Measurements from ENCODE around the gene PIM1. TPM values are rescaled to one million over a fixed set of nuclear protein-coding genes. Genes with fewer than 3 reads are reported as not detected.

The PIM1 gene
- polyA plus RNA-seq, 1 donor (not counting 4 experiments of a cell fraction or from before 2014, with no cell fraction given), result 10.2 TPM

DNA sequence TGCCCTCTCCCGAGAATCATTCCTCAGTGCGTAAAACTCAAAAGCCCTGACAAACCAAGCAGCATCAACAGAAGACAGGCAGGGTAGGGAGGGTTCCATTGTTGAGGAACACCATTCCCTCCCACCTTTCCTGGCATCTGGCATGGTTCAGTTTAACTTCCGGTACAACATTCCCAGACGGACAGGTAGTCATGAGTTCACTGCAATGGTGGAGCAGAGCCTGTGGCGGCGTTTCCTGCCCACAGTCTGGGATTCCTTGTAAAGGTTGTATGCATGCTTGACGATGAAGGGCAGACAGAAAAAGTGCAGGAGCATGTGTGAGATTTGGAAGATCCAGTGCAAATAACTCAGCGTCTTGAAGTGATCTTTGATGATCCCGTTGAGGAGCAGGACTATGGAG lies 42.3 kb downstream of the PIM1 start:
- Histone ChIP-seq H4K20me1 (ENCODE audit: control insufficient read depth, extremely low read depth, insufficient read depth, low read length) (no peaks in the 10 kb centered on the region), H3K4me1 (ENCODE audit: control insufficient read depth, extremely low read depth, insufficient read depth, low read length) (no peaks in the 10 kb centered on the region), H2AFZ (ENCODE audit: control insufficient read depth, low read length) (no peak overlapping the region), H3K27ac (ENCODE audit: control insufficient read depth, insufficient read depth, low read length) (no peak overlapping the region), H3K4me2 (ENCODE audit: control insufficient read depth, extremely low read depth, insufficient read depth, low read depth, low read length) (no peak overlapping the region), H3K9me3 (ENCODE audit: control insufficient read depth, low read depth, low read length) (no peaks in the 10 kb centered on the region), H3K79me2 (ENCODE audit: control insufficient read depth, insufficient read depth, low read length) (no peaks in the 10 kb centered on the region), H3K36me3 (ENCODE audit: control insufficient read depth in 2 of 2, extremely low read depth in 1 of 2, insufficient read depth in 2 of 2, low read length in 2 of 2) (no peaks in the 10 kb centered on the region), H3K9ac (ENCODE audit: control insufficient read depth, extremely low read depth, insufficient read depth, low read length) (no peak overlapping the region), H3K9me1 (ENCODE audit: control insufficient read depth, extremely low read depth, insufficient read depth, low read length) (no peaks in the 10 kb centered on the region), H3K4me3 (ENCODE audit: control insufficient read depth in 2 of 3, extremely low read depth in 1 of 3, insufficient read depth in 2 of 3, low read depth in 1 of 3, low read length in 3 of 3) (no peak overlapping the region), H3K27me3 (ENCODE audit: control insufficient read depth, extremely low read depth, insufficient read depth, low read length) (no peaks in the 10 kb centered on the region)
- TF ChIP-seq EZH2 (IDR thresholded peaks at IDR 0.05; ENCODE audit: low read length), result no peak
- TF ChIP-seq, protein P1, sequence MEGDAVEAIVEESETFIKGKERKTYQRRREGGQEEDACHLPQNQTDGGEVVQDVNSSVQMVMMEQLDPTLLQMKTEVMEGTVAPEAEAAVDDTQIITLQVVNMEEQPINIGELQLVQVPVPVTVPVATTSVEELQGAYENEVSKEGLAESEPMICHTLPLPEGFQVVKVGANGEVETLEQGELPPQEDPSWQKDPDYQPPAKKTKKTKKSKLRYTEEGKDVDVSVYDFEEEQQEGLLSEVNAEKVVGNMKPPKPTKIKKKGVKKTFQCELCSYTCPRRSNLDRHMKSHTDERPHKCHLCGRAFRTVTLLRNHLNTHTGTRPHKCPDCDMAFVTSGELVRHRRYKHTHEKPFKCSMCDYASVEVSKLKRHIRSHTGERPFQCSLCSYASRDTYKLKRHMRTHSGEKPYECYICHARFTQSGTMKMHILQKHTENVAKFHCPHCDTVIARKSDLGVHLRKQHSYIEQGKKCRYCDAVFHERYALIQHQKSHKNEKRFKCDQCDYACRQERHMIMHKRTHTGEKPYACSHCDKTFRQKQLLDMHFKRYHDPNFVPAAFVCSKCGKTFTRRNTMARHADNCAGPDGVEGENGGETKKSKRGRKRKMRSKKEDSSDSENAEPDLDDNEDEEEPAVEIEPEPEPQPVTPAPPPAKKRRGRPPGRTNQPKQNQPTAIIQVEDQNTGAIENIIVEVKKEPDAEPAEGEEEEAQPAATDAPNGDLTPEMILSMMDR (optimal IDR thresholded peaks at IDR 0.05 in 1 of 3, IDR thresholded peaks at IDR 0.05 in 1 of 3, conservative IDR thresholded peaks at IDR 0.05 in 1 of 3; ENCODE audit: extremely low read depth in 1 of 3, insufficient read depth in 2 of 3, low read length in 3 of 3), result no peak
- FAIRE-seq (no peak), DNase-seq (ENCODE audit: low read depth, low spot score) (no peak)
- dilution Hi-C loops (cut with MboI; ENCODE audit: extremely low pct_ligation_motif_present, low sequenced_read_pairs), result no loop called here

DNA sequence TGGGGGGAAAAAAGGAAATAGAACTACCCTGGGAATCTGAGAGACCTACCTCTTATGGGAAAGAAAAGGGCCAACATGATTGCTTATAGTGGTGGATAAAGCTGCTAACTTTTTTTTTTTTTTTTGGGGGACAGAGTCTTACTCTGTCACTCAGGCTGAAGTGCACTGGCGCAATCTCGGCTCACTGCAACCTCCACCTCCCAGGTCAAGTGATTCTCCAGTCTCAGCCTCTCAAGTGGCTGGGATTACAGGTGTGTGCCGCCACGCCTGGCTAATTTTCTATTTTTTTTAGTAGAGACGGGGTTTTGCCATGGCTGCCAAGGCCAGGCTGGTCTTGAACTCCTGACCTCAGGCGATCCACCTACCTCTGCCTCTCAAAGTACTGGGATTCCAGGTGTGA lies 48.1 kb downstream of the PIM1 start:
- DNase-seq (ENCODE audit: low read depth, low spot score) (no peak), FAIRE-seq (no peak)
- no peaks in the 10 kb centered on the region for H3K27me3 ChIP-seq (ENCODE audit: control insufficient read depth, extremely low read depth, insufficient read depth, low read length)
- H3K36me3 ChIP-seq (ENCODE audit: control insufficient read depth in 2 of 2, extremely low read depth in 1 of 2, insufficient read depth in 2 of 2, low read length in 2 of 2), result no peaks in the 10 kb centered on the region
- H3K9me1 ChIP-seq (ENCODE audit: control insufficient read depth, extremely low read depth, insufficient read depth, low read length), result no peaks in the 10 kb centered on the region
- H2AFZ ChIP-seq (ENCODE audit: control insufficient read depth, low read length), result no peak overlapping the region
- H3K9ac ChIP-seq (ENCODE audit: control insufficient read depth, extremely low read depth, insufficient read depth, low read length), result no peak overlapping the region
- dilution Hi-C loops (cut with MboI; ENCODE audit: extremely low pct_ligation_motif_present, low sequenced_read_pairs), result no loop called here
- H3K4me2 ChIP-seq (ENCODE audit: control insufficient read depth, extremely low read depth, insufficient read depth, low read depth, low read length), result no peak overlapping the region
- TF ChIP-seq EZH2 (IDR thresholded peaks at IDR 0.05; ENCODE audit: low read length), result no peak
- TF ChIP-seq, protein P1 (optimal IDR thresholded peaks at IDR 0.05 in 1 of 3, IDR thresholded peaks at IDR 0.05 in 1 of 3, conservative IDR thresholded peaks at IDR 0.05 in 1 of 3; ENCODE audit: extremely low read depth in 1 of 3, insufficient read depth in 2 of 3, low read length in 3 of 3), result no peak
- H3K27ac ChIP-seq (ENCODE audit: control insufficient read depth, insufficient read depth, low read length), result no peak overlapping the region
- H3K79me2 ChIP-seq (ENCODE audit: control insufficient read depth, insufficient read depth, low read length), result no peaks in the 10 kb centered on the region
- H3K4me3 ChIP-seq (ENCODE audit: control insufficient read depth in 2 of 3, extremely low read depth in 1 of 3, insufficient read depth in 2 of 3, low read depth in 1 of 3, low read length in 3 of 3), result no peak overlapping the region
- H4K20me1 ChIP-seq (ENCODE audit: control insufficient read depth, extremely low read depth, insufficient read depth, low read length), result no peaks in the 10 kb centered on the region
- no peaks in the 10 kb centered on the region for H3K9me3 ChIP-seq (ENCODE audit: control insufficient read depth, low read depth, low read length)
- H3K4me1 ChIP-seq (ENCODE audit: control insufficient read depth, extremely low read depth, insufficient read depth, low read length), result peaks cover 10% of the 10 kb centered on the region
